T-helper 1 cell (primary cell): ENCODE results near the gene GPR3.
"Not testable (repeated sequence)": the region's sequence is repeated elsewhere in the genome, so short reads cannot be mapped to it uniquely, and the experiment has no call there.

Experiments used
- DNase-seq, 5 donors: peaks; one replicate each; pipeline ENCODE4 v3.0.0-alpha.2; 2012 to 2020

GPR3 gene

DNA sequence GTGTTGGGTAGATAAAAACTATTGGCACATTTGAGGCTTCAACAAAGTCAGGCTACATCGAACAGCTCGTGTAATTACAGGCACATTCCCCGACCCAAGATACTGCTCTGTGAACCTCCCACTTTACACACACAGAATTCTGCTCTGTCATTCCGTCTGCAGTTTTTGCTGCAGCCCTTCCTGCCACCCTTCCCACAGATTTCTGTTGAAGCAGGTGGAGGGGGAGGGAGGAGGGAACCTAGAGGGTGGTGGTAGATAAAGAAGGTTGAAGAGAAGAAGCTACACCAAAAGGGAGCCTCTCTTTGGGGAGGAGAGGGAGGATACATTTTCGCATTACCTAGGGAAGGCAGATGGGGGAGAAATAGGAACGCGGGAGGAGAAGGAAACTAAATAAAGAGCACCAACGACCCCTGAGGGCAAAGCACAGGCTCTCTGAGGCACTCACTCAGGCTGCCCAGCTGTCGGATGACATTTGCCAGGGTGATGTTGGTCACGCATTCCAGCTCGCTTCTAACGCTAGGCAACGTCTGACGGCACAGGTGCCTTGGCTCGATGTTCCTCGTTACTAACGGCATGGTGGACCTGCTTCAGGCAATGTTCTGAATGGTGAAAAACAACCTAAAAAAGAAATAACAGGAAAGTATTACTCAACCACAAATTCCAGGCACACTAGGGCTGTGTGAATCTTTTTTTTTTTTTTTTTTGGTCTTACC, 36.0 kb downstream of the GPR3 start:
- DNase-seq: no peak

DNA sequence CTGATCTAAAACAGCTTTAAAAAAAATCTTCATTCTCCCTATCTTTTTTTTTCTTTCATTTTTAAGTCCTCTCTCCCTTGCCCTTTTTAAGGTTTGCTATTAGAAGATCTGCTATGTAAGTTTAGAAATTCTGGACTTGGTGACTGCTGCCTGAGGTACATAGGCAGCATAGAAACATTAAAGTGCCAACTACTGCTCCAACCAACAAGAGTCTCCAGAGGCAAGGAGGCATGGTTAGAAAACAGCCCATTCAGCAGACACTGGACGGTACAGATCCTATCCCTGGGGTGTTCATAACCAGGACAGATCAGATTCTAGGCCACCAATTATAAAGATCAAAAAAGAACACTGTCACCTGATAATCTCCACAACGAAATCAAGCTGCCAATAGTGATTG, 36.6 kb downstream of the GPR3 start:
- no peak for DNase-seq

DNA sequence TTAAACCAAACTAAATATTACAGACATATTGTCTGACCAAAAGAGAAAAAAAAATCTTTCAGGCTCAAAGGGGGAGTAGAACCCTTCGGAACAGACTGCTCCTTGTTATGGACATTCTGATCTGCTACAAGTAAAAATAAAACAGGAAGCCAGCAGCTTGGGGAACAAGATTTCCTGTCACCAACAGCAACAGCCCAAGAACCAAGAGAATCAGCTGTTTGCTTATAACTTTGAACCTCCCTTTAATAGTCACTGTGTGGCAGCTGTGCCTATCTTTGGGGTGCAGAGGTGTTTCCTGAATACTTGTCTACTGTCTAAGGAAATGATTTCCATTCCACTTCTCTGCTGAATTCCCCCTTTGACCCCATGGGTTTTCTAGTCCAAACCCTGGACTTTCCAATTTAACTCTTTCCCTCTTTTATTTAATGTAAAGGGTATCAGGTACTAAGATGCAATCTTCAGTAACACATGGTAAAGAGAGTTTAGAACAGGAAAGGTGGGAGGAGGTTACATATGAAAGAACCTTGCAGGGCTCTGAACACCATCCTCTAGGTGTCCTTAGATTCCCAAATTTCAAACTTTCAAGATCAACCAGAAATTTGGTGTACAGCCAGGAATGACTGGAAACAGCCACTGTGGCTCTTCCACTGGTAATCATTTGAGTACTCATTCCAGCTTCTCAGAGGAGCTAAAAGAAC, 38.6 kb downstream of the GPR3 start:
- DNase-seq: peak in 2 of 5 donors; percentile 21 to 45

DNA sequence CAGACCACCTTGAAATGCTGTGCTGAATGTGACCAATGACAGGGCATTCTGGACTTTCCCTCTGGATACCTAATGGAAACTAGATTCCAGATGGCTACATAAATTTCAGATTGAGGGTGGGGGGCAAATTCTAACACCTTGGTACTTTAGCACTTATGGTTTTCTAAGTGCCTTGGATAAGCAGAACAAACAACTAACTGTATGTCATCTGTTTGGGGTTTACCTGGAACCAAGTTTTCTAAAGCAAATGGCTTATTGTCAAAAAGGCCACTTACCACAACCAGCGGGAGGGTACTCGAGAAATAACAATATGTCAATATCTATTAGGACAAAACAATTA, 39.1 kb downstream of the GPR3 start:
- no peak for DNase-seq

DNA sequence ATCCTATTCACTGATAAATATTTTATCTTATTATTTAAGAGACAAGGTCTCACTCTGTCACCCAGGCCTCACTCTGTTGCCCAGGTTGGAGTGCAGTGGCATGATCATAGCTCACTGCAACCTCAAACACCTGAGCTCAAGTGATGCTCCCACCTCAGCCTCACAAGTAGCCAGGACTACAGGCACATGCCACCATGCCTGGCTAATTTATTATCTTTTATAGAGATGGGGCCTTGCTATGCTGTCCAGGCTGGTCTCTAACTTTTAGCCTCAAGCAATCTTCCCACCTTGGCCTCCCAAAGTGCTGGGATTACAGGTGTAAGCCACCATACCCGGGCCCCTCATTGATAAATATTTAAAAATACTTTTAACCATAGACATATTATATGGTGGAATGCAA, 40.3 kb downstream of the GPR3 start:
- DNase-seq: not testable (repeated sequence)

DNA sequence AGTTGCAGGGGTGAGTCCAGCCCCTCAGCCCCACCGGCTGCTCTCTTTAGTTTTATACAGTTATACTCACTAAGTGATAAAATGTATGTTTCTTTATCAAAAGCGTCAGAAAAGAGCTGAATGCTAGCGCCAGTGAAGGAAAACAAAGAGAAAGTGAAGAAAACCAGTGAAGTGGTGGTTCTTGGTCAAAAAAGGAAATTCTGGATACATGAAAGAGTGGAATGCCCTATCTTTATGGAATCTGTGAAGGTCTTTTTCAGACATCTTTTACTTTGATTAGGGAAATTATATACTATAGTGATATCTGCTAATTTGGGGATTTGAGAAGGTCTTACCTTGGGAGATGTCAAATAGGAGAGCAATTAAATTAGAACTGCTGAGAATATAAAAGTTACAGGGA, 41.3 kb downstream of the GPR3 start:
- DNase-seq: no peak

DNA sequence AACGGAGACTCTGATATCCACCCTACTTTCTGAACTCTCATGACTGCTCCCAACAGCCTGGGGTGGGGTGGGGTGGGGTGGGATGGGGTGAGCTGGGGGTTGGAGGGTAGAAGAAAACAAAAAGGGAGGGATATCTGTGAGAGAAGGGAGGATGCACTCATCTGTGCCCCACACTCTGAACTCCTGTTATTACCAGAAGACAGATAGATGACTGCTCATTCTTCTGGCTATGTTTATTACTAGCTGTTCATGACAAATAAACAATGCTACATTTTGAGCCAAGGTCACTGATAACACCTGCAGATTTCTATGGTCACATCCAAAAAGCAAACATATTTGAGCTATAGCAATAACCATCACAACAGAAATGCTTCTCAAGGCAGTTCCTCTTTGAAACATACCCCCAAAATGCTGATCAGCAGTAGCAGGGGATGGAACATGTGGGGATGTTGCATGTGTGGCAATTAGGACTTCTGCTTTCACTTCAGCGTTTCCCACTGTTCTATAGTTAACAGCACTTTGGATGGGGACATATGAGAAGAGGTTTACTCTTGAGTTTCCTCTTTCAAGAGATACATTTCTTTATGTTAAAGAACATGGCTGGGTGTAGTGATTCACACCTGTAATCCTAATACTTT, 43.3 kb downstream of the GPR3 start:
- no peak for DNase-seq

DNA sequence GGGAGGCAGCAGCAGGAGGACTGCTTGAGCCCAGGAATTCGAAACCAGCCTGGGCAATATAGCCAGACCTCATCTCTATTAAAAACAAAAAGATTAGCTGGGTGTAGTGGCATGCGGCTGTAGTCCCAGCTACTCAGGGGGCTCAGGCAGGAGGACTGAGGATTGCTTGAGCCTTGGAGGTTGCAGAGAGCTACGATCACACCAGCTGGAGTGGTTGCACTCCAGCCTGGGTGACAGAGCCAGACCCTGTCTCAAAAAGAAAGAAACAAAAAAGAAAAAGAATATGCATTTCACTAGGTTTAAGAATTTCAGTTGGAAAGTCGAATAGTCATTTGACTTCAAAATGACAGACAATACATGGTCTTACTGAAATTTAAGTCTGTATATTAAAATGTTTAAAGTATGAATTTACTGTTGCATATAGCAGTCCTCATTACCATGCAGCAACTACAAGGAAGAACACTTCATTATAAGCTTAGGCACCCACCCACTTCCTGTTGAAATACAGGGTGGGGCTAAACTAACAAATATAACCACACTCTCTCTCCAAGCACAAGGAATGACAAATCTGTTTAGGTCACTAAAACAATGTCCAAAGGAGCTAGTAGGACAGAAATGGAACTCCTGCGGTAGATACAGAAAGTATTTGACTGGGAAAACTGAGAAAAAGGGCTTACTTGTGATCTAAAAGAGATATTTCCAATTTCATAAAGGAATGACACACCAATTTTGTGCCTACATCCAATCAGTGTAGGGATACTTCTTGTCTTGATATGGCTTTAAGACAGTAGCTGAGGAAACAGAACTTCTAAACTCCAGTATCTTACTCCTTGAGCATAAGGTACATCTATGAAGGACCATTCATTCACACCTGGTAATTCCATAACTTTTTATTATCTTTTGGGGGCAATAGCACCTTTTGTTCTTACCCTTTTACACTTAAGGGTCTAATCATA, 44.1 kb downstream of the GPR3 start:
- DNase-seq: peak in 2 of 5 donors; percentile 22 to 51

DNA sequence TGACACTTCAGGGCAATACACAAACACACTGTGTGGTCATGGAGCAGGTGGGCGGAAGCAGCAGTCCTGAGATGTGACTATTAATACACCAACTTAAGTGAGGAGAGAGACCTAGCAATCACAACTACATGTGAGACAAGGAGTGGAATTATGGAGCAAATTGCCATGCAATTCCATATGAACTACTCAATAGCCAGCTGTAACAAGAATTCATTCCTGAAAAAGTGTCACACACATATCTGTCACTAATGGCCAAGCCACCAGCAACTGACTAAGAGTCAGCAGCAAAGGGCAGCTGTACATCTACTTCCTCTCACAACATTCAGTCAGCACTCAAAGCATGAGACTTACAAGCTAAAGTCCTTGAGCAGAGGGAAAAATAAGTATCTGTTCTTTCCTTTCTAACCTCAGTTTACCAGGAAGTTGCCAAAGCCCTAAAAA, 46.2 kb downstream of the GPR3 start:
- DNase-seq: no peak

DNA sequence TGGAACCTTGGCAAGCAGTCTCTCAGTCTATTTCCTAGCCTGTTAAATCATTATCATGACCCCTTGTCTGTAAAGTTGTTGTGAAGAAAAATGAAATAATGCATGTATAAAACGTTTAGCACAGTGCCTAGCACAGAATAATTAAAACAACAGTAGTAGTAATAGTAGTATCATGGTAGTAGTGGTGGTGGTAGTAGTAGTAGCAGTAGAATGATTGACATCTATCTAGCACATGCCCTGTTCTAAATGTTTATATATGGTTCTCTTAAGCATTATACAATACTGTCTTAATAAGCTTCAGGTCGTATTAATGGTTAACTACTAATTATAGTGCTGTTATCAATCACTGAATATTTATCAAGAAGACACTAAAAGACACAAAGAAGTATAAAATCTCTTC, 46.7 kb downstream of the GPR3 start:
- no peak for DNase-seq

DNA sequence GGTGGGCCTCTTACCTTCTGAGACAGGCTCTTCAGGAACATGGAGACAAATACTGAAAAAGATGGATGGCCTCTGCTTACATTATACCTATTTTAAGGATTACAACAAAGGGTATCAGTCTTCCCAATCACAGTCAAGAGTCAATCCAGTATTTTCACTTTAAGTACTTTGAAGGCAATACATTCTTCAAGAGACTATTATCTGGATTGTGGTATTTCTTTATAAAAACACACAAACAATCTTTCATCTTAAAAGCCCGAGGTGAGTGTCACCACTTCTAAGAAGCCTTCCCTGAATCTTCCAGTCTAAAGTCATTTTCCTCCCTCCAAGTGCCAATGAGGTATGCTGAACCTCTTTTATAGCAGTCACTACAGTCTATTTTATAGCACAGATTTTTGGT, 52.2 kb downstream of the GPR3 start:
- no peak for DNase-seq
